ENCODE results near the gene TPM4. TPM values are rescaled to one million over a fixed set of nuclear protein-coding genes. Genes with fewer than 3 reads are reported as not detected.

TPM4 gene
- total RNA-seq, 1 donor from 2014 or later, result 535 TPM

DNA sequence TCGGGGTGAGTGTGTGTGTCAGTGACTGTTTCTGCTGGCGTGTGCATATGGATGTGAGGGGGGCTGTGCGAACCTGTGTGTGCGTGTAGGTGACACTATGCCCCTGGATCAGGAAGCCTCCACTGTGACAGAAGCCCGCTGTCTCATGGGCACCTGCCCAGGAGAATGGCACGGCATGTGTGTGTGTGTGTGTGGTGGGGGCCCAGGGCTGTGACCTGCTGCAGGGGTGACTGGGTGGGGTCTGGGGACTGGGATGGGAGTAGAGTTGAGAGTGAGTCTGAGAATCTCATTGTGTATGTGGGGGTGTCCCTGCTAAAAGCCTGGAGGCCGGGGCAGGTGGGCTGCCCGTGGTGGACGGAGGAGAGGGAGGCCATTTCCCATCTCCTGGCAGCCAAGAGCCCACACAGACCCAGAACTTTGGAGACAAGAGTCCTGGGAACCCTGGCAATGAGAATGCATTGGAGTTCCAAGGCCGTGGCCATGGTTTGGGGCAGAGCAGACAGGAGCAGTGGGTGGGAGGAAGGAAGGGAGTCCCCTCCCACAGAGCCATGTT lies 6.4 kb upstream of the TPM4 start:
- no peak overlapping the region for H3K4me3 Mint-ChIP-seq
- no peaks in the 10 kb centered on the region for H3K36me3 Mint-ChIP-seq
- Histone ChIP-seq H3K4me1 (no peaks in the 10 kb centered on the region), H3K79me2 (ENCODE audit: low read depth) (no peaks in the 10 kb centered on the region), H3K9ac (no peak overlapping the region), H3F3A (ENCODE audit: low read depth) (peaks cover 3% of the 10 kb centered on the region), H3K36me3 (no peaks in the 10 kb centered on the region), H3K4me3 (no peak overlapping the region), H3K27me3 (no peaks in the 10 kb centered on the region), H3K4me2 (no peak overlapping the region), H4K20me1 (ENCODE audit: low read depth) (no peaks in the 10 kb centered on the region), H2AFZ (replicated peaks) (no peak overlapping the region), H3K9me3 (ENCODE audit: low read depth) (no peaks in the 10 kb centered on the region), H3K27ac (no peak overlapping the region)
- no peak overlapping the region for H3K27ac Mint-ChIP-seq
- H3K4me1 Mint-ChIP-seq, result peaks cover 22% of the 10 kb centered on the region
- no peak for TF ChIP-seq EZH2phosphoT487 (IDR thresholded peaks at IDR 0.05)
- no peak for TF ChIP-seq EZH2 (IDR thresholded peaks at IDR 0.05)
- TF ChIP-seq, protein P1, sequence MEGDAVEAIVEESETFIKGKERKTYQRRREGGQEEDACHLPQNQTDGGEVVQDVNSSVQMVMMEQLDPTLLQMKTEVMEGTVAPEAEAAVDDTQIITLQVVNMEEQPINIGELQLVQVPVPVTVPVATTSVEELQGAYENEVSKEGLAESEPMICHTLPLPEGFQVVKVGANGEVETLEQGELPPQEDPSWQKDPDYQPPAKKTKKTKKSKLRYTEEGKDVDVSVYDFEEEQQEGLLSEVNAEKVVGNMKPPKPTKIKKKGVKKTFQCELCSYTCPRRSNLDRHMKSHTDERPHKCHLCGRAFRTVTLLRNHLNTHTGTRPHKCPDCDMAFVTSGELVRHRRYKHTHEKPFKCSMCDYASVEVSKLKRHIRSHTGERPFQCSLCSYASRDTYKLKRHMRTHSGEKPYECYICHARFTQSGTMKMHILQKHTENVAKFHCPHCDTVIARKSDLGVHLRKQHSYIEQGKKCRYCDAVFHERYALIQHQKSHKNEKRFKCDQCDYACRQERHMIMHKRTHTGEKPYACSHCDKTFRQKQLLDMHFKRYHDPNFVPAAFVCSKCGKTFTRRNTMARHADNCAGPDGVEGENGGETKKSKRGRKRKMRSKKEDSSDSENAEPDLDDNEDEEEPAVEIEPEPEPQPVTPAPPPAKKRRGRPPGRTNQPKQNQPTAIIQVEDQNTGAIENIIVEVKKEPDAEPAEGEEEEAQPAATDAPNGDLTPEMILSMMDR (IDR thresholded peaks at IDR 0.05), result no peak
- no peaks in the 10 kb centered on the region for H3K9me3 Mint-ChIP-seq
- peaks cover 8% of the 10 kb centered on the region for H3K27me3 Mint-ChIP-seq (ENCODE audit: insufficient read depth, low read depth)
- no peak for DNase-seq (ENCODE audit: low spot score)

DNA sequence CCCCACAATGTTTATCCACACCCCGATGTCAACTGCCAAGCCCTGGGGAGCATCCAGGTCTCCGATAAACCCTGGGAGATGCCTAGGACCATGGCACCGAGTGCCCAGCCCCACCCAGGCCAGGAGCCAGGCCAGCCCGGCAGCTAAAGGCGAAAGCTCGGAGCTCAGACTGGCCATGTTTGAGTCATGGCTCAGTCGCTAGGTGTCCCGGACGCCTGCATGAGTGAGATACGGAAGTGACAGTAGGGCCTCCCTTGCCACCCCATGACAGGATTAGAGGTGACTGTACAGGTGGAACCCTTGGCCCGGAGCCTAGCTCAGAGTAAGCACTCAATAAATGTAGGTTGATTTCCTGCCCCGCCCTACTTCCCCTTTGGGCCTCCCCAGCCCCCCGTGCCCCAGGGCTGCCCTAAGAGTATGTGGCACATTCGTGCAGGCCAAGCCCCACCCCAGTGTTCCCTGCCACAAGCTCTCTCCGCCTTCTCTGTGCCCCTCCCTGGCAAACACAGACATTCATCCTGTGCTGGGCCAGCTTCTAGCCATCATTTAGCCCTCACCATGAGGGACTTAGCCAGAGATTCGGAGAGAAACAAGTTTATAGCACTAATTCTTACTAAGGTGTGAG lies 5.8 kb upstream of the TPM4 start:
- no peaks in the 10 kb centered on the region for H3K9me3 Mint-ChIP-seq
- Histone ChIP-seq H3K4me2 (no peak overlapping the region), H3K9me3 (ENCODE audit: low read depth) (no peaks in the 10 kb centered on the region), H3K4me3 (no peak overlapping the region), H3K79me2 (ENCODE audit: low read depth) (peaks cover 5% of the 10 kb centered on the region), H3K27me3 (no peaks in the 10 kb centered on the region), H3K9ac (no peak overlapping the region), H3K4me1 (no peaks in the 10 kb centered on the region), H2AFZ (replicated peaks) (no peak overlapping the region), H4K20me1 (ENCODE audit: low read depth) (no peaks in the 10 kb centered on the region), H3F3A (ENCODE audit: low read depth) (peaks cover 6% of the 10 kb centered on the region), H3K27ac (no peak overlapping the region), H3K36me3 (no peaks in the 10 kb centered on the region)
- H3K4me3 Mint-ChIP-seq, result no peak overlapping the region
- TF ChIP-seq EZH2 (IDR thresholded peaks at IDR 0.05) (no peak), EZH2phosphoT487 (IDR thresholded peaks at IDR 0.05) (no peak)
- TF ChIP-seq, protein P1 (IDR thresholded peaks at IDR 0.05), result no peak
- H3K4me1 Mint-ChIP-seq, result peaks cover 23% of the 10 kb centered on the region
- DNase-seq (ENCODE audit: low spot score), result no peak
- peaks cover 9% of the 10 kb centered on the region for H3K27me3 Mint-ChIP-seq (ENCODE audit: insufficient read depth, low read depth)
- H3K27ac Mint-ChIP-seq, result no peak overlapping the region
- no peaks in the 10 kb centered on the region for H3K36me3 Mint-ChIP-seq

DNA sequence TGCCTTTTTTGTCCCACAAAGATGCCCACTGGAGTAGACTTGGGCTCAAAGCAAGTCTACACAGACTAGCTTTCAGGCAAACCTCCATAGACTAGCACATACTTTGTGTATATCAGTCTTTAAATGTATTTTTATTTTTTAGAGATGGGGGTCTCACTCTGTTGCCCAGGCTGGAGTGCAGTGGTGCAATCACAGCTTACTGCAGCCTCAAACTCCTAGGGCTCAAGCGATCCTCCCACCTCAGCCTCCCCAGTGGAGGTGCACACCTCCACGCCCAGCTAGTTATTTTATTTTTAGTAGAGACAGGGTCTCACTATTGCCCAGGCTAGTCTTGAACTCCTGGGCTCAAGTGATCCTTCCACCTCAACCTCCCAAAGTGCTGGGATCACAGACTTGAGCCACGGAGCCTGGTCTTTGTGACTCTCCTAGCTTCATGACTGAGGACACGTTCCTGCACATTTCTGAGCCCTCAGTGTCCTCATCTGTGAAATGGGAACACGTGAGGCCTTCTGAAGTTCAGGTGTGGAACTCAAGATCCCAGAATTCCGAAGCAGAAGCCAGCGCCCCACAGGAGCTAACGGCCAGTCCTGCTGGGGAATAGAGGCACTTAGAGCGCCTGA lies 5.1 kb upstream of the TPM4 start:
- no peaks in the 10 kb centered on the region for H3K36me3 Mint-ChIP-seq
- Histone ChIP-seq H4K20me1 (ENCODE audit: low read depth) (no peaks in the 10 kb centered on the region), H3K36me3 (no peaks in the 10 kb centered on the region), H2AFZ (replicated peaks) (no peak overlapping the region), H3F3A (ENCODE audit: low read depth) (peaks cover 12% of the 10 kb centered on the region), H3K4me1 (no peaks in the 10 kb centered on the region), H3K27ac (no peak overlapping the region), H3K27me3 (no peaks in the 10 kb centered on the region), H3K9ac (no peak overlapping the region), H3K4me2 (no peak overlapping the region), H3K4me3 (no peak overlapping the region), H3K79me2 (ENCODE audit: low read depth) (peaks cover 10% of the 10 kb centered on the region), H3K9me3 (ENCODE audit: low read depth) (no peaks in the 10 kb centered on the region)
- no peak overlapping the region for H3K27ac Mint-ChIP-seq
- no peak for TF ChIP-seq EZH2phosphoT487 (IDR thresholded peaks at IDR 0.05)
- no peak for TF ChIP-seq EZH2 (IDR thresholded peaks at IDR 0.05)
- TF ChIP-seq, protein P1 (IDR thresholded peaks at IDR 0.05), result no peak
- H3K9me3 Mint-ChIP-seq, result no peaks in the 10 kb centered on the region
- DNase-seq (ENCODE audit: low spot score), result no peak
- peaks cover 18% of the 10 kb centered on the region for H3K4me1 Mint-ChIP-seq
- peaks cover 12% of the 10 kb centered on the region for H3K27me3 Mint-ChIP-seq (ENCODE audit: insufficient read depth, low read depth)
- no peak overlapping the region for H3K4me3 Mint-ChIP-seq
